PC-3 (cell line): ENCODE results near the gene PAX7.

Source experiments
- EZH2phosphoT487 ChIP-seq: fragments of 300-600 bp; sonication (generic); IDR thresholded peaks from 2 replicates; pipeline ENCODE4 v1.6.1; 2018; ENCODE audit warnings: mild to moderate bottlenecking, antibody characterized with exemption, low read length, borderline replicate concordance
- TF ChIP-seq, protein P1 (sequence below): fragments of 300-600 bp; sonication (generic); conservative IDR thresholded peaks from 2 replicates; pipeline ENCODE4 v1.5.1; 2017; ENCODE audit warnings: antibody characterized with exemption, low read depth, mild to moderate bottlenecking, low read length

DNA sequence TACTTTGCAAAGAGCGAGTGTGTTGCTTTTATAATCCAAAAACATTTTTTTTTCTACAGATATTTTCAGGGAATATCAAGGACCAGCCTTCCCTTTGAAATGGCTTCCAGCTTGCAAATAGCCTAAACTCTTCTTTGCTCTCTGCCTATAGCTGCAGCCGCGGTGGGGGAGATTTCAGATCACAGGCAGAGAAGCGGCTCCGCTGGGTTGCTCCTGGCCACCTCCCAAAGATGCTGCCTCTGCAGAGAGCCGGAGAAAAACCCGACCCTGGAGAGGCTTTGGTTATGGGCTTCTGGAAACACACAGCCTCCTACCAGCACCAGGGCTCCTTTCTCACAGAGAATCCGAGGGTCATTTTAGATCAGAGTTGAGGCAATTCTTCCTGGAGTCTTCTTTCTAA, 18.6 kb upstream of the PAX7 start:
- TF ChIP-seq, protein P1, sequence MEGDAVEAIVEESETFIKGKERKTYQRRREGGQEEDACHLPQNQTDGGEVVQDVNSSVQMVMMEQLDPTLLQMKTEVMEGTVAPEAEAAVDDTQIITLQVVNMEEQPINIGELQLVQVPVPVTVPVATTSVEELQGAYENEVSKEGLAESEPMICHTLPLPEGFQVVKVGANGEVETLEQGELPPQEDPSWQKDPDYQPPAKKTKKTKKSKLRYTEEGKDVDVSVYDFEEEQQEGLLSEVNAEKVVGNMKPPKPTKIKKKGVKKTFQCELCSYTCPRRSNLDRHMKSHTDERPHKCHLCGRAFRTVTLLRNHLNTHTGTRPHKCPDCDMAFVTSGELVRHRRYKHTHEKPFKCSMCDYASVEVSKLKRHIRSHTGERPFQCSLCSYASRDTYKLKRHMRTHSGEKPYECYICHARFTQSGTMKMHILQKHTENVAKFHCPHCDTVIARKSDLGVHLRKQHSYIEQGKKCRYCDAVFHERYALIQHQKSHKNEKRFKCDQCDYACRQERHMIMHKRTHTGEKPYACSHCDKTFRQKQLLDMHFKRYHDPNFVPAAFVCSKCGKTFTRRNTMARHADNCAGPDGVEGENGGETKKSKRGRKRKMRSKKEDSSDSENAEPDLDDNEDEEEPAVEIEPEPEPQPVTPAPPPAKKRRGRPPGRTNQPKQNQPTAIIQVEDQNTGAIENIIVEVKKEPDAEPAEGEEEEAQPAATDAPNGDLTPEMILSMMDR = no peak
- no peak for TF ChIP-seq EZH2phosphoT487
